Fibroblast of lung (primary cell): ENCODE results near the gene EYA2.

Source experiments
- EZH2 ChIP-seq: IDR thresholded peaks from 2 replicates; pipeline ENCODE4 v1.5.1; 2012; ENCODE audit warnings: low read length, control low read depth, mild to moderate bottlenecking; ENCODE audit errors: missing control alignments
- TF ChIP-seq, protein P1 (sequence below), 2 donors: IDR thresholded peaks in 1 of 2; conservative IDR thresholded peaks in 1 of 2; 1 replicate in 1 of 2; 2 replicates in 1 of 2; pipeline ENCODE4 v1.5.1; 2011 to 2012; ENCODE audit warnings: low read length in 2 of 2, control low read depth in 1 of 2, inconsistent platforms in 1 of 2, low read depth in 1 of 2, mild to moderate bottlenecking in 1 of 2

DNA sequence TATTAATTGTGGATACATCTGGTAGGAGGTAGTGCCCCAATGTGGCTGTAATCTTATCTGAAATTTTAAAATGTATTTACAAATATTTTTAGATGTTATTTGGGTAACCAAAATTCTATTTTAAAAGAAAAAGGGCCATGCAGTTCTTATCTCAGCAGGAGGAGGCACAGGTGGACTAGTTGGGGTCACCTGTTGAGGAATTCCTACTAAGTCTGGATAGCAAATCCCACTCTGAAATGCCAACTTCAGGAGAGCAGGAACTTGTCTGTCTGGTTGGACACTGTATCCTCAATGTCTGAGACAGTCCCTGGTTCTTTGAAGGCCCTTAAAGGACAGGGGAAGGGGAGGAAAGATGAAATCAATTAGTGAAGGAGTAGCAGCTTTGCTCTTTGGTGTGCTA, 82.6 kb downstream of the EYA2 start:
- TF ChIP-seq, protein P1, sequence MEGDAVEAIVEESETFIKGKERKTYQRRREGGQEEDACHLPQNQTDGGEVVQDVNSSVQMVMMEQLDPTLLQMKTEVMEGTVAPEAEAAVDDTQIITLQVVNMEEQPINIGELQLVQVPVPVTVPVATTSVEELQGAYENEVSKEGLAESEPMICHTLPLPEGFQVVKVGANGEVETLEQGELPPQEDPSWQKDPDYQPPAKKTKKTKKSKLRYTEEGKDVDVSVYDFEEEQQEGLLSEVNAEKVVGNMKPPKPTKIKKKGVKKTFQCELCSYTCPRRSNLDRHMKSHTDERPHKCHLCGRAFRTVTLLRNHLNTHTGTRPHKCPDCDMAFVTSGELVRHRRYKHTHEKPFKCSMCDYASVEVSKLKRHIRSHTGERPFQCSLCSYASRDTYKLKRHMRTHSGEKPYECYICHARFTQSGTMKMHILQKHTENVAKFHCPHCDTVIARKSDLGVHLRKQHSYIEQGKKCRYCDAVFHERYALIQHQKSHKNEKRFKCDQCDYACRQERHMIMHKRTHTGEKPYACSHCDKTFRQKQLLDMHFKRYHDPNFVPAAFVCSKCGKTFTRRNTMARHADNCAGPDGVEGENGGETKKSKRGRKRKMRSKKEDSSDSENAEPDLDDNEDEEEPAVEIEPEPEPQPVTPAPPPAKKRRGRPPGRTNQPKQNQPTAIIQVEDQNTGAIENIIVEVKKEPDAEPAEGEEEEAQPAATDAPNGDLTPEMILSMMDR (conservative IDR thresholded peaks at IDR 0.05 in 1 of 2, IDR thresholded peaks at IDR 0.05 in 1 of 2; ENCODE audit: low read depth in 1 of 2, low read length in 2 of 2): no peak
- no peak for TF ChIP-seq EZH2
